Peyer's patch (tissue), 4 donors: ENCODE measurements around the gene MYLK4. TPM values are rescaled to one million over a fixed set of nuclear protein-coding genes. Genes with fewer than 3 reads are reported as not detected.
A peak's percentile ranks its signal among the peaks of the same experiment; 100 is the strongest.

Source experiments
- DNase-seq, 3 donors: peaks; one replicate each; pipeline ENCODE4 v3.0.0-alpha.2; 2017 to 2019
- H3K27ac ChIP-seq, 4 donors: fragments of 200-600 bp; sonication (generic); one replicate each; pipeline ENCODE4 v1.5.1; 2016 to 2019
- H3K27me3 ChIP-seq, 2 donors: fragments of 200-600 bp; sonication (generic); one replicate each; pipeline ENCODE4 v1.5.1; 2019
- H3K36me3 ChIP-seq, 3 donors: fragments of 200-600 bp; sonication (generic); one replicate each; pipeline ENCODE4 v1.5.1; 2016 to 2019
- H3K4me1 ChIP-seq, 4 donors: fragments of 200-600 bp; sonication (generic); one replicate each; pipeline ENCODE4 v1.5.1; 2016 to 2019
- H3K4me3 ChIP-seq, 4 donors: fragments of 200-600 bp; sonication (generic); 1 replicate in 3 of 4; 2 replicates in 1 of 4; pipeline ENCODE4 v1.5.1; 2016 to 2019; ENCODE audit warnings: mild to moderate bottlenecking in 1 of 4
- H3K9me3 ChIP-seq, 4 donors: fragments of 200-600 bp; sonication (generic); one replicate each; pipeline ENCODE4 v1.5.1; 2016 to 2019; ENCODE audit warnings: mild to moderate bottlenecking in 1 of 4
- CTCF ChIP-seq, 6 experiments: fragments of 450-650 bp in 4 of 6; fragments of 200-600 bp in 2 of 6; sonication (generic) in 1 of 6; IDR thresholded peaks; one replicate each; pipeline ENCODE4 v1.5.1; 2017 to 2019; ENCODE audit warnings: antibody characterized with exemption in 6 of 6, mild to moderate bottlenecking in 3 of 6, moderate library complexity in 1 of 6
- POLR2A ChIP-seq, 2 donors: fragments of 450-650 bp; IDR thresholded peaks; one replicate each; pipeline ENCODE4 v1.5.1; 2017; ENCODE audit warnings: antibody characterized with exemption in 2 of 2, mild to moderate bottlenecking in 2 of 2, moderate library complexity in 2 of 2
- total RNA-seq, 4 donors: library from RNA; depleted of rRNA; stranded (reverse); fragments of >200 nt; gene quantifications; one replicate each; pipeline ENCODE4 v1.1.0, GENCODE V29; 2016

The MYLK4 gene
- total RNA-seq, 4 donors from 2014 or later: 0.35 to 2.4 (median 0.81) TPM

GRCh38 chr6:2775003-2775402, 24.3 kb upstream of the MYLK4 start:
- Histone ChIP-seq H3K27me3 (no peaks in the 10 kb centered on the region), H3K36me3 (peaks cover 0 to 47% (median 0%) of the 10 kb centered on the region in 3 donors), H3K9me3 (no peaks in the 10 kb centered on the region), H3K4me3 (no peak overlapping the region), H3K4me1 (peaks cover 0 to 4% (median 0%) of the 10 kb centered on the region in 4 donors), H3K27ac (no peak overlapping the region)
- TF ChIP-seq CTCF (IDR thresholded peaks at IDR 0.05): no peak
- TF ChIP-seq POLR2A (IDR thresholded peaks at IDR 0.05): no peak
- DNase-seq: no peak

DNA sequence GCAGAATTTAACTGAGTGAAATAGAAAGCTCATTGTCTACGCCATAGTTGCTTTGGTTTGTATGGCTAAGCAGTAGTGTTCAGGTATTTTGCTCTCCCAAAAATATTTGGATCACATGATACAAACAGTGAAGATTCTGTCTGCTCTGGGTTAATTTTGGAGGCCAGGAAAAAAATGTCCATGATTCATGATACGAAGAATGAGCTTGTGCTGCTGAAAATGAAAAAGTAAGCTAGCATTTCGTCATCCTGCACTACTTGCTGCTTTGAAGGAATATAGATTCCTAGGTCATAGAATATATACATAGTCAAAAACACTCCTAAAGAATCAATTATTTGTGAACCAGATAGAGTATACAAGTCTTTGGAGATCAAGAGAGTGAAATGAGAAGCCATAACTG, 22.7 kb upstream of the MYLK4 start:
- no peaks in the 10 kb centered on the region for H3K9me3 ChIP-seq
- H3K4me1 ChIP-seq: peaks cover 0 to 13% (median 0%) of the 10 kb centered on the region in 4 donors
- H3K27me3 ChIP-seq: no peaks in the 10 kb centered on the region
- H3K36me3 ChIP-seq: peaks cover 0 to 38% (median 0%) of the 10 kb centered on the region in 3 donors
- no peak for DNase-seq
- H3K4me3 ChIP-seq: no peak overlapping the region
- H3K27ac ChIP-seq: no peak overlapping the region
- no peak for TF ChIP-seq POLR2A (IDR thresholded peaks at IDR 0.05)
- TF ChIP-seq CTCF (IDR thresholded peaks at IDR 0.05): no peak

DNA sequence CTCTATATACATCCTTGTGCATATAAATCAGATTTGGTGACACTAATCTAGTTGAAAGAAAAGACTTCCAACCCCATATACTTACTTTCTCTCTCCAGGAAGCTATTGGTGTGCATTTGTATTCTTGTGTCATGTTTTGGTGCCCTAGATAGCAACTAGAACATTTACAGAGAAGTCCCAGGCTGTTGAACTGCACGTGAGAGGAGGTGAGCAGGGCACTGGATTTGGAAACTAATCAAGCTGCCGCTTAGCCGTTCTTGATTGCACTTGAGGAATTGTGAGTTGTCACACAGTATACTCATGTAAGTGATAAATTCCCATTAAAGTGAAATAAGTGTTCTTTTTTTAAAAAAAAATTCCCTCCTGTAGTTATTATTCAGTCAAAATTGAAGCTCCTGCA, 22.1 kb upstream of the MYLK4 start:
- H3K27me3 ChIP-seq: no peaks in the 10 kb centered on the region
- H3K4me1 ChIP-seq: peaks cover 0 to 19% (median 2%) of the 10 kb centered on the region in 4 donors
- no peaks in the 10 kb centered on the region for H3K9me3 ChIP-seq
- TF ChIP-seq CTCF (IDR thresholded peaks at IDR 0.05) (no peak), POLR2A (IDR thresholded peaks at IDR 0.05) (no peak)
- H3K36me3 ChIP-seq: peaks cover 0 to 38% (median 0%) of the 10 kb centered on the region in 3 donors
- no peak for DNase-seq
- H3K4me3 ChIP-seq: no peak overlapping the region
- no peak overlapping the region for H3K27ac ChIP-seq

GRCh38 chr6:2771079-2771478, 20.4 kb upstream of the MYLK4 start:
- DNase-seq: no peak
- TF ChIP-seq CTCF (IDR thresholded peaks at IDR 0.05) (no peak), POLR2A (IDR thresholded peaks at IDR 0.05) (no peak)
- Histone ChIP-seq H3K27me3 (no peaks in the 10 kb centered on the region), H3K9me3 (no peaks in the 10 kb centered on the region), H3K4me1 (peaks cover 0 to 30% (median 5%) of the 10 kb centered on the region in 4 donors), H3K4me3 (no peak overlapping the region), H3K27ac (no peak overlapping the region), H3K36me3 (peaks cover 0 to 38% (median 0%) of the 10 kb centered on the region in 3 donors)

DNA sequence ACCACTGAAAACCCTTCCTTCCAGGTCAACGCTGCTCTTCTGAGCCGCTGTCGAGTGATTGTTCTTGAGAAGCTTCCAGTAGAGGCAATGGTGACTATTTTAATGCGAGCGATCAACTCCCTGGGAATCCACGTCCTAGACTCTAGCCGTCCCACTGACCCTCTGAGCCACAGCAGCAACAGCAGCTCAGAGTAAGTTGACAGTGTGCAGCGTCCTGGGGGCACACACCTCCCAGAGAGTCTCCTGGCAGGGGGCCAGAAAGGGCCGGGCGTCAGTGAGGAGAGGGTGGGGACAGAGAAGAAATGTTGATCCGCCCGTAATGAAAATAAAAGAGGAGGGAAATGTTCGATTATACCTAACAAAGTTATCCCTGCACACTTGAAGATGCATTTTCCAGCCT, 19.4 kb upstream of the MYLK4 start:
- Histone ChIP-seq H3K36me3 (peaks cover 0 to 38% (median 0%) of the 10 kb centered on the region in 3 donors), H3K27ac (no peak overlapping the region), H3K9me3 (no peaks in the 10 kb centered on the region), H3K4me3 (no peak overlapping the region), H3K4me1 (peaks cover 0 to 30% (median 5%) of the 10 kb centered on the region in 4 donors), H3K27me3 (no peaks in the 10 kb centered on the region)
- no peak for DNase-seq
- TF ChIP-seq CTCF (IDR thresholded peaks at IDR 0.05): no peak
- no peak for TF ChIP-seq POLR2A (IDR thresholded peaks at IDR 0.05)

DNA sequence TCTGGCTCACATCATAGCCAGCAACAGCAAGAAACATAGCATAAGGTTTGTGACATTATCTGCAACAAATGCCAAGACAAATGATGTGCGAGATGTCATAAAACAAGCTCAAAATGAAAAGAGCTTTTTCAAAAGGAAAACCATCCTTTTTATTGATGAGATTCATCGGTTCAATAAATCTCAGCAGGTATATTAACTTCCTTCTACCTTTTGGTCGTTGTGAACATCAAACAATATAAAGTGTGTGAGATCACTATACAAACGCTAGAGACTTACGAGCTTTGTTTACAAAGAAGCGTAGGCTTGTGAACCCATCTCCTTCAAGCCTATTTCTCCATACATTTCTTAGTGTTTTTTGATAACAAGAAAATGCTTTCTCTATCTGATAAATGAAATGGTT, 18.0 kb upstream of the MYLK4 start:
- Histone ChIP-seq H3K36me3 (peaks cover 0 to 27% (median 0%) of the 10 kb centered on the region in 3 donors), H3K4me1 (peaks cover 0 to 30% (median 5%) of the 10 kb centered on the region in 4 donors), H3K4me3 (peak overlapping the region in 1 of 4 donors; percentile 75), H3K9me3 (no peaks in the 10 kb centered on the region), H3K27ac (no peak overlapping the region), H3K27me3 (no peaks in the 10 kb centered on the region)
- DNase-seq: no peak
- no peak for TF ChIP-seq POLR2A (IDR thresholded peaks at IDR 0.05)
- no peak for TF ChIP-seq CTCF (IDR thresholded peaks at IDR 0.05)
